KBM-7 (cell line): ENCODE measurements around the gene PDXDC1.
"Not testable (repeated sequence)": the region's sequence is repeated elsewhere in the genome, so short reads cannot be mapped to it uniquely, and the experiment has no call there.

Source experiments
- DNase-seq: peaks from one replicate; pipeline ENCODE4 v3.0.0-alpha.2; 2015
- in situ Hi-C: fragments of 300-500 bp; cut with MboI; formaldehyde crosslinking; loops from 2 replicates; pipeline ENCODE4 v1.14.3; 2020; ENCODE audit warnings: low sequenced_read_pairs, low pct_unique_long_range_greater_than_20kb, mixed read lengths

The PDXDC1 gene

DNA sequence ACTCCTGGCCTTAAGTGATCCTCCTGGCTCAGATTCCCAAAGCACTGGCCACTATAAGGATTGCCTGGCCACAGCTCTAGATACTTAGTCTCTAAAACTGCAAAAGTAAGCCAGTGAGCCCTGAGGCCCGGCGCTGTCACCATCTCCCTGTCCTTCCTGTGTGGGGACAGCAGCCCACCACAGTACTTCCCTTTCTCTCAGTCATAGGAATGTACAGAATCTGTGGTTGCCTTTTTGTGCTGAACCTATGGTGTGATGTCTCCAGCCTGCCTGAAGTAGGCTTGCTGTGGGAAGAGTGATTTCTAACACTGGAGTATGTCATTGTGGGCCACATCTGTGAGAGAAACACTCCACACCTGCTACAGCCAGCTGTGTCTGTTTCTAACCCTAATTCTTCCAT lies 56.4 kb downstream of the PDXDC1 start:
- in situ Hi-C loops = no loop called here
- DNase-seq = peak; percentile 79

DNA sequence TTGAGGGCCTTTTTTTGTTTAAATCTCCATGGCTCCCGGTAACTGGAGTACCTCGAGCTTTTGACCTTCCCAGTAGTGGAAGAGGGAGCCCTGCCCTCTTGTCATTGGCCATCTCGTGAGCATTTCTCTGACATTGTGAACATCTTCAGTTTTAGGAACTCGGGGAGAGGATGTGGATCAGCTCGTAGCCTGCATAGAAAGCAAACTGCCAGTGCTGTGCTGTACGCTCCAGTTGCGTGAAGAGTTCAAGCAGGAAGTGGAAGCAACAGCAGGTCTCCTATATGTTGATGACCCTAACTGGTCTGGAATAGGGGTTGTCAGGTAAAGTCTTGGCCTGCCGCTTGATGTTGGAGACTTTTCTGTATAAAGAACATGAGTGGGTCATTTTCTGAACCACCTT lies 56.8 kb downstream of the PDXDC1 start:
- in situ Hi-C loops = no loop called here
- no peak for DNase-seq

DNA sequence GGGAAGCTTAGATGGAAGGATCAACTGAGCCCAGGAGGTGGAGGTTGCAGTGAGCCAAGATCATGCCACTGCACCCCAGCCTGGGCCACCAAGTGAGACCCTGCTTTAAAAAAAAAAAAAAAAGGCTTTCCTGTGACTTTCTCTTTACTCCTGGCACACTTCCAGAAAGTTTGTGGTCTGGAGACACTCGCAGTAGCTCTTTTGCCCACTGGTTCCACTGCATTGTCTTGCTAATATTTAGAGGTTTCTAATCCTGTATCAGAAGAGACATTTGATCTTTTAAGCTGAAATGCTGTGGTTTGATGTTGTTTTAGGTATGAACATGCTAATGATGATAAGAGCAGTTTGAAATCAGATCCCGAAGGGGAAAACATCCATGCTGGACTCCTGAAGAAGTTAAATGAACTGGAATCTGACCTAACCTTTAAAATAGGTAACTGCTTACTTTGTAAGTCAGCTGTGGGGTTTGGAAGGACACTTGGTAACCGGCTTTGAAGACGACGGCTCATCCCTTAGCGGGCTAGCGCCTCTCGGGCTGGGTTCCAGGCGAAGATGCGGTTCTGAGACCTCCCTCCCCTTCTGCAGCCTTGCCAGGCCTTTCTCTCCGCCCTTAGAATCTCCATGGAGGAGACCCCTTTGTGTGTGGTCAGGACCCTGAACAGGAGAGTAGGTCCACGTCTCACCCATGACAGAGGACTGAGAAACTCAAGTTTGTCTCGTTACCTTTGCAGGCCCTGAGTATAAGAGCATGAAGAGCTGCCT lies 57.9 kb downstream of the PDXDC1 start:
- peak; percentile 49 for DNase-seq
- in situ Hi-C loops = no loop called here

DNA sequence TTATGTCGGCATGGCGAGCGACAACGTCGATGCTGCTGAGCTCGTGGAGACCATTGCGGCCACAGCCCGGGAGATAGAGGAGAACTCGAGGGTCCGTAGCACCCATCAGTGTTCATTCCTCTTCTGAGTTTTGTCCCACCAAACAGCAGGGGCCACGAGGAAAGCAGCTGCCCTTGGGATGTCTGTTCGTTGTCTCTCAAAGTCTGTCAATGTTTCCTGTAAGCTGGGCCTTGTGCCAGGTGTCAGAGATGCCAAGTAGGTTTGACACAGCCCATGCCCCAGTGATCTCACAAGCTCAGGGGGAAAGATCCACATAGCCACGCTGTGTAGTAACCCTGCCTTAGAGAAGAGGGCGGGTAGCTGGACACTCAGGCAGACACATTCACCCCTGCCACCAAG lies 58.5 kb downstream of the PDXDC1 start:
- in situ Hi-C loops = no loop called here
- no peak for DNase-seq

DNA sequence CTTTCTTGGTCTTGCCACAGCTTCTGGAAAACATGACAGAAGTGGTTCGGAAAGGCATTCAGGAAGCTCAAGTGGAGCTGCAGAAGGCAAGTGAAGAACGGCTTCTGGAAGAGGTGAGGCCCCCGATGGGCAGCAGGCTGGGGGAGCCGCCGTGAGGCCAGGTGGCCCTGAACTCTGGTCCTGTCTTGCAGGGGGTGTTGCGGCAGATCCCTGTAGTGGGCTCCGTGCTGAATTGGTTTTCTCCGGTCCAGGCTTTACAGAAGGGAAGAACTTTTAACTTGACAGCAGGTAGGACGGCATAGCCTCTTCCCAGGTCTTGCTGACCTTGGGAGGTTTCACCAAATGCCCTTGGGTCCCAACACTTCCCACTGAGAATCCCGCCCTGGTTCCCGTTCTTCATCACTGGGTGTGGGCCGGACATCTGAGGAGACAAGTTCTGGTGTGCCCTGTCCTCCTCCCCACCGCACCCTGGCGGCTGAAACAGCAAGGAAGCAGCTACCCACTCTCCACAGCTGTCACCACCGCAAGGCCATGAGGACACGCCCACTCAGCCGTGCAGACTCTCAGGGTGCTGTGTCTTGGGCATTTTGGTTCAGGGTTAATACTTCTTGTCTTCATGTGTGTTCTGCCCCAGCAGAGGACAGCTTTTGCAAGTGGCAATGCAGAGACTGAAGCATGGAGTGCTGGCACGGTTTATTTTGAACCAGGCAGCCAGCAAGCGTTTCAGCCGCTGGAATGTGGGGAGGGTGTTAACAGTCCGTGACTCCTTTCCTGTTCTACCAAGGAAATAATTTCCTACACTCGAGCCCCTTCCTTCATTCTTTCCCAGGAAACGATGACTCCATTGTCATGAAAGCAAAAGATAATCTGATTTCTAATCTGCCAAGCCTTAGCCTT lies 59.7 kb downstream of the PDXDC1 start:
- in situ Hi-C loops = no loop called here
- no peak for DNase-seq

DNA sequence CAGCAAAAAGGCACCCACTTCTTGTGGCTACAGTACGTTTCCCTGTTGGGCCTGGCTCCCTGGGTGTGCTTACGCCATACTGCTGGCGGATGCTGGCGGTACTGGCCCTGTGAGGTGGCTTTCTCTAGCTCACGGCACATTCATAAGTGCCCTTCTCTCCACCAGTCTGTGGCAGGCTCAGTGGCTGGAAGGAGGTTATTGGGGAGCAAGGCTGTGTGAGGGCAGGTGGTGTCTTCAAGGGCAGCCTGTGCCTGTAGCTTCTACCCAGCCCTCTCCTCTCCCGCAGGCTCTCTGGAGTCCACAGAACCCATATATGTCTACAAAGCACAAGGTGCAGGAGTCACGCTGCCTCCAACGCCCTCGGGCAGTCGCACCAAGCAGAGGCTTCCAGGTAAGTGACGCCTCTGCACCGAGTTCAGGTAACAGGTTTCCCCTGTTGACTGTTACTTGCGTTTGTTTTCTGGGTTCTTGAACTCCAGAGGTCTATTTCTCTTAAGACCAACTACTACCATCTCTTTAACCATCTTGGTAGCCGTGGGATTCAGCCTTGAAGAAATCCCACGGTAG lies 60.4 kb downstream of the PDXDC1 start:
- in situ Hi-C loops = no loop called here
- DNase-seq = no peak

DNA sequence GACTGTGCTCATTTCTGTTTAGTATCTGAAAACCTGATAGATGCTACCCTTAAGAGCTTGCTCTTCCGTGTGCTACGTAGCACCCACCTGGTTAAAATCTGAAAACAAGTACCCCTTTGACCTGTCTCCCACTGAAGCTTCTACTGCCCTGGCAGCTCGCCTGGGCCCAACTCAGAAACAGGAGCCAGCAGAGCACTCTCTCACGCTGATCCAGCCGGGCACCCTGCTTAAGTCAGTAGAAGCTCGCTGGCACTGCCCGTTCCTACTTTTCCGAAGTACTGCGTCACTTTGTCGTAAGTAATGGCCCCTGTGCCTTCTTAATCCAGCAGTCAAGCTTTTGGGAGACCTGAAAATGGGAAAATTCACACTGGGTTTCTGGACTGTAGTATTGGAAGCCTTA lies 62.2 kb downstream of the PDXDC1 start:
- no peak for DNase-seq
- in situ Hi-C loops = no loop called here

DNA sequence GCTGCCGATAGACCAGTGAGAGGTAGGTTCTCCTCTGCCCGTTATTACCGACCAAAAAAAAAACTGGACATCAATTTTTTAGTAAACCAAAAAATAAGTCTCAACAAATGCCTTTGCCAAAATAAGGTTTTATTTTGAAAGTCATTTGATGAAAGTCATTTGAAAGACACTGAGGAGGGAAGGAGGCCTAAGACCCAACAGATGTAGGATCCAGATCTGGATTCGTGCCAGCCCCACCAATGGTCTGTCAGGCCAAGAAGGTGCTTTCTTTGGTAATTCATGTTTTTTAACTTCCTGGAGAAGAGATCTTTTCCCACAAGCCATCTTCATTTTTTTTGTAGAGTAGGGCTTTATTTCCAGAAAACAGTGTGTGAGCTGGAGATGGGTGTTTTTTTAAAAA lies 62.9 kb downstream of the PDXDC1 start:
- DNase-seq = no peak
- in situ Hi-C loops = no loop called here

DNA sequence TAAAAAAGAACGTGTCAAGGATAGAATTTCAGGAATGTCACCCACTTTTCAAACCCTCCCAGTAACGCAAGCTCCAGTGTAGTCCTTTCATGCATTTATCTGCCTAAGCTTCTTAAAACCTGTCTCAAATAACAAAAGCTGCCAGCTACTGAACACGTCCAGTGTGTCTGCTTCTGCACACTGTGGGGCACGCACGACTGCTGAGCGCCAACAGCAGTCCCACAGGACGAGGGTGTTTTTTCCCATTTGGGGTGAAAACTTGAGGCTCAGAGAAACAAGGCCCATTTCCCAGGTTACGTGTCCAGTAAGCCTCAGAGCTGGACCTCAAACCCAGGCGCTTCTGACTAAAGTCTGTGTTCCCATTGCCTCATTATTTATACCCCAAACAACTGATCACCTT lies 63.9 kb downstream of the PDXDC1 start:
- in situ Hi-C loops = no loop called here
- DNase-seq = no peak

DNA sequence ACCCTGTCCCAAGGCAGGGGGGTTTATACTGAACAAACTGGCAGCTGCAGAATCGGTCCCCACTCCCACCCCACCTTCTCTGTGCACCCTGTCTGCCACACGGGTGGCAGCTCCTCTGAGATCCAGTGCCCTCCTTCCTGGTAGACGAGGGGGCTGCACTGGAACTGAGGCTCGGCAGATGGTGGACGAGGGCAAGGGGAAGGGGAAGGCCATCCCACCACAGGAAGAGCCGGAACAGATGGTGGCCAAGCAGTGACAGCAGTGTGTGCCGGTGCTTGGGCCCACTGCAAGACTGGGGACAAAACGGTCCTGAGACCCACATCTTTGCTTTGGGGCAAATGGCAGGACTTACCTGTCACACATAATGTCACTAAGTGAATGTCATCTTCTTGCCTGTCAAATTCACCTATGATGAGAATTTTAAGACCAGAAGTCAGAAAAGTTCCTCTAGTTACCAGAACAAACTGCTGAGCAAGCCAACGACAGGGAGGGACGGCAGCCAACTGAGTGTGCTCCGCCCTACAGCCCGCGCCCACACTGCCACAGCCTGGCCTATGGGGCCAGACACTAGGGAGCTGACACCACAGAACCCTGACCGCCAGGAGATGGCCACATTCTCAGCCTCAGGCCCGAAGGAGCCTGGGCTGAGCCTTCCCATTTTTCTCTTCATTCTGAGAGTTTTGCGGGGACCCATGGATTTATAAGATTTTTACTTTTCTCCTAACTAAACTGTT lies 66.6 kb downstream of the PDXDC1 start:
- DNase-seq = no peak
- in situ Hi-C loops = no loop called here

DNA sequence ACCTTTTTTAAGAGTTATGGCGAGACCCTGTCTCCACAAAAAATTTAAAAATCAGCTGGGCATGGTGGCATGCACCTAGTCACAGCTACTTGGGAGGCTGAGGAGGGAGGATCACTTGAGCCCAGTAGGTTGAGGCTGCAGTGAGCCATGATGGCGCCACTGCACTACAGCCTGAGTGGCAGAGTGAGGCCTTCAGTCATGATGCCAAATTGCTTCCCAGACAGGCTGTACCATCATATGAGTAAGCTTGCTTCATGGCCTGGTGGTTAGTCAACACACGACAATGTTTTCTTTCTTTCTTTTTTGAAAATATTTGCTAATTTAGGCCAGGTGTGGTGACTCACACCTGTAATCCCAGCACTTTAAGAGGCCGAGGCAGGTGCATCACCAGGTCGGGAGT lies 68.5 kb downstream of the PDXDC1 start:
- no peak for DNase-seq
- in situ Hi-C loops = no loop called here

DNA sequence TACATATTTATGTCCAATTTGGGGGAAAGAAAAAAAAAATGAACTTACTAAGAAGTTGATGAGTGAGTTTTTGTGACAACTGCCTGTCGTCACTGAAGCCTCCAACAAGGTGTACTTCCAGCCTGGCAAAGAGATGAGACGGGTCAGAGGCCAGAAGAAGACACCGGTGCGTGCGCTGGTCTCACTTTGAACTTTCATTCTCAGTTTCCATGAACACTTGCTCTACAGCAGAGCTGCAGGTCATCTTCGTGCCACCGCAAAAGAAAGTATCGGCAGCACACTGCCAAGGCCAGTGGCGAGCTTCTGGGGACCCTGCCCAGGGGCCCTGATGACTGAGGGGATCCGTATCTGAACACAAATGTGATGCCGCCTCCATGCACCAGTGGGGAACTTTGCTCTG lies 69.5 kb downstream of the PDXDC1 start:
- DNase-seq = no peak
- in situ Hi-C loops = no loop called here

DNA sequence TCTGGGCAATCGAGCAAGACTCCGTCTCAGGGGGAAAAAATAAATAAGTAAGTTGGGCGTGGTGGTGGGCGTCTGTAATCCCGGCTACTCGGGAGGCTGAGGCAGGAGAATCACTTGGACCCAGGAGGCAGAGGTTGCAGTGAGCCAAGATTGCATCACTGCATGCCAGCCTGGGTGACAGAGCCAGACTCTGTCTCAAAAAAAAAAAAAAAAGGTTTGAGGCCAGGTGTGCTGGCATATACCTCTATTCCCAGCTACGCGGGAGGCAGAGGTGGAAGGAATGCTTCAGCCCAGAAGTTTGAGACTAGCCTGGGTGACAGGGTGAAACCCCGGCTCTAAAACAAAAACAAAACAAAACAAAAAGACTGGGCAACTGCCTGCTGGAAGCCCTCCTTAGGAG lies 70.4 kb downstream of the PDXDC1 start:
- in situ Hi-C loops = not testable (repeated sequence)

DNA sequence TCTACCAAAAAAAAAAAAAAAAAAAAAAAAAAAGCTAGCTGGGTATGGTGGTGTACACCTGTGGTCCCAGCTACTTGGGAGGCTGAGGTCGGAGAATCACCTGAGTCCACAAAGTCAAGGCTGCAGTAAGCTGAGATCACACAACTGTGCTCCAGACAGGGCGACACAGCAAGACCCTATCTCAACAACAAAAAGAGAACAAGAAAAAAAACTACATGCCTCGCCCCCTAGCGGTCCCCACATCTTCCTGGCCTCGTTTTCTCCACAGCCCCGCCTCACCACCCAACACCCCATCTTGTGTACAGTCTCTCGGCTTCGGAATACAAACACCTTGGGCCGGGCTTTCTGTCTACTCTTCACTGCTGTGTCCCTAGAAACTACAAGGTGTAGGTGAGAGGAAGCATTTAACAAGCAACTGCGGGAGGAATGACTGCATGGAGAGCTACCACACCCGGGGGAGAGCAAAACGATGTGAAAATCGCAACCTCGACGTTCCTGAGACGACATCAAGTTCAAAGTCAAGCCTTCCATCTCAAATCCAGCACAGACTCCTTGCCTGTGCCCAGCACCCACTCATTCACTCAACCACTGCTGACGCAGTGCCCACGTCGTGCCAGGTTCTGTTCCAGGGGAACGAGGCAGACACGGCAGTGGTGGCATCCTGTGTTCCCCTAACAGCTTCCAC lies 72.0 kb downstream of the PDXDC1 start:
- no peak for DNase-seq
- in situ Hi-C loops = no loop called here

More for the DNA sequence above, 70.4 kb downstream of the PDXDC1 start:
- DNase-seq = not testable (repeated sequence)

DNA sequence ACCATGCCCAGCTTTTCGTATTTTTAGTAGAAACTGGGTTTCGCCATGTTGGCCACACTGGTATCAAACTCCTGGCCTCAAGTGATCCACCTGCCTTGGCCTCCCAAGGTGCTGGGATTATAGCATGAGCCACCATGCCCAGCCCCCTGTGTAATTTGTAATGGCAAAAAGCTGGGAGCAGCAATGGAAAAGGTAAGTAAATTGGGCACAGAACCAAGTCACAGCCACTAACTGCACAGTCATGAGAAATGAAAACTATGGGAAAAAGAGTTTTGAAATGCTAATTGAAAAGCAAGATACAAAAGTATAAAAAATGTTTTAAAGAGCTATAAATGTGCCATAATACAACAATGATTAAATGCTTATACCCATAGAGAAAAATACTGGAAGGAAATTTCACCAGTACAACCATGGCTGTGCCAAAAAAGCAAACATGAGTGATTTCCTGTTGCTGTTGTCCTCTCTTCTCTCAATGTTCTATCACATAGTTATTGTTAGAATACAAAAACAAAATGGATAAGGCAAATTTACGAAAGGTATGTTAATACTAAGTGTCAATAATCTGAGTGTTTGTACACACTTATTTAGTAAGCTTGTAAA lies 74.9 kb downstream of the PDXDC1 start:
- no peak for DNase-seq
- in situ Hi-C loops = no loop called here

DNA sequence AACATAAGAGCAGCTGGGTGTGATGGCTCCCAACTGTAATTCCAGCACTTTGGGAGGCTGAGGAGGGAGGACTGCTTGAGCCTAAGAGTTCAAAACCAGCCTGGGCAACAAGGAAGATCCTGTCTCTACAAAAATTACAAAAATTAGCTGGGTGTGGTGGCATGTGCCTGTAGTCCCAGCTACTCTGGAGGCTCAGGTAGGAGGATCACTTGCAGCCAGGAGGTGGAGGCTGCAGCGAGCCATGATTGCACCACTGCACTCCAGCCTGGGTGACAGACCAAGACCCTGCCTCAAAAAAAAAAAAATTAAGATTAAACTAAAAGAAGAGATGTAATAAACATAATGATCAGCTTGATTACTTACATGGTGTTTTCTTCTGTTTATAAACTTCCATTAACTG lies 75.6 kb downstream of the PDXDC1 start:
- DNase-seq, in situ Hi-C loops: not testable (repeated sequence)

DNA sequence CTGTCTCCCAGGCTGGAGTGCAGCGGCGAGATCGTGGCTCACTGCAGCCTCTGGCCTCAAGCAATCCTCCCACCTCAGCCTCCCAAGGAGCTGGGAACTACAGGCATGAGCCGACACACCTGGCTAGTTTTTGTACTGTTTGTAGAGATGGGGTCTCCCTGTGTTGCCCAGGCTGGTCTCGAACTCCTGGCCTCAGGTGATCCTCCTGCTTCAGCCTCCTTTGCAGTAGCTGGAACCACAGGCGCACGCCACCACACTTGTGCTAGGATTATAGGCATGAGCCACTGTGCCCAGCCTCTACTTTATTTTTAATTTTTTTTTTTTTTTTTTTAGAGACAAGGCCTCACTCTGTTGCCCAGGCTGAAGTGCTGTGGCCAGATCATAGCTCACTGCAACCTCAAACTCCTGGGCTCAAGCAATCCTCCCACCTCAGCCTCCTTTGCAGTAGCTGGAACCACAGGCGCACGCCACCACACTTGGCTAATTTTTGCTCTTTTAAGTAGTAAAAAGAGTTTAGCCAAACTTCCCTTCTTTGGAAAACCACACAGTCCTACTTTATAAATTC lies 76.6 kb downstream of the PDXDC1 start:
- in situ Hi-C loops = no loop called here
- DNase-seq = no peak

DNA sequence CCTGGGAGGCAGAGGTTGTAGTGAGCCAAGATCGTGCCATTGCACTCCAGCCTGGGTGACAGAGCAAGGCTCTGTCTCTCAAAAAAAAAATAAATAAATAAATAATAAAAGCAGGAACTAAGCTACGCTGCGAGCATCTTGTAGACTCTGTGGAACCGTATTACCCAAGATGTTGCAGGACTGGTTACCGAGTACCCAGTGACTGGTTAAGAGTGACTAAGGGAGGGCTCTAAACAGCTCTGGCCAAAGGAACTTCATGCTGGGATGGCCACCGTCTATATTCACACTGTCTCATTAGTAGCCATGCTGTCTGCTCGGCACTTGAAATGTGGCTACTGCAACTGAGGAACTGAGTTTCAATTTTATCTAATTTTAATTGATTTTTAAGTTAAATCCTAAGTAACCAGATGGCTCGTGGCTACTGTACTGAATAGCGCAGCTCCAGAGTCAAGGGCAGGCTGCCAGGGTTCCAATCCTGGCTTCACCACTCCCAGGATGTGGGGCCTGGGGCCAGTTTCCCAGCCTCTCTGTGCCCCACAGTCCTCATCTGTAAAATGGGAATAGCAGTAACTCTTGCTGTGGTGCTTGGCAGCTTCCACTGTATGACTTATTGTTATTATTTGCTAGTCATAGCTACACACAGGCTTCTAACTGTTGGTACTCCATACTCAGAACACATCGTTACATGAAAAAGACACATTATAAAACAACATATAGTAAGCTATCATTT lies 78.1 kb downstream of the PDXDC1 start:
- in situ Hi-C loops = no loop called here
- DNase-seq = no peak
